ENCODE measurements around the gene CAPN2. TPM values are rescaled to one million over a fixed set of nuclear protein-coding genes. Genes with fewer than 3 reads are reported as not detected.

The CAPN2 gene
- total RNA-seq, 4 donors from 2014 or later, result 143 to 276 (median 202) TPM

DNA sequence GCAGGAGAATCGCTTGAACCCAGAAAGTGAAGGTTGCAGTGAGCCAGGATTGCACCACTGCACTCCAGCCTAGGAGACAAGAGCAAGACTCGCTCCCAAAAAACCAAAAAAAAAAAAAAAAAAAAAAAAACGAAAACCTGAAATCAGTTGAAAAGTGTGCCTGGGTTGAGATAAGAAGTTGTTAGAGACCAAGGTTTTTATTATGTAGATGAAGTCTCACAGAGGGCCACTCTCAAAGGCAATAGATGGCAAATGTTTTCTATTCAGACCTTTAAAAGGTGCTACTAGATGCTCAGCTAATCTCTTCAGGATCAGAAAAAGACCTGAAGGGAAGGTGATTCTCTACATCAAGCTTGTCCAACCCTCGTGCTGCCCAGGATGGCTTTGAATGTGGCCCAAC, 17.6 kb downstream of the CAPN2 start:
- no peak for DNase-seq
- Histone ChIP-seq H3K9me3 (no peaks in the 10 kb centered on the region), H3K27me3 (no peaks in the 10 kb centered on the region), H3K4me1 (peaks cover 3 to 59% (median 21%) of the 10 kb centered on the region in 4 donors), H3K27ac (no peak overlapping the region), H3K4me3 (no peak overlapping the region), H3K36me3 (peaks cover 0 to 13% (median 0%) of the 10 kb centered on the region in 3 donors)
- TF ChIP-seq POLR2A (IDR thresholded peaks at IDR 0.05), result no peak
- TF ChIP-seq, protein P1, sequence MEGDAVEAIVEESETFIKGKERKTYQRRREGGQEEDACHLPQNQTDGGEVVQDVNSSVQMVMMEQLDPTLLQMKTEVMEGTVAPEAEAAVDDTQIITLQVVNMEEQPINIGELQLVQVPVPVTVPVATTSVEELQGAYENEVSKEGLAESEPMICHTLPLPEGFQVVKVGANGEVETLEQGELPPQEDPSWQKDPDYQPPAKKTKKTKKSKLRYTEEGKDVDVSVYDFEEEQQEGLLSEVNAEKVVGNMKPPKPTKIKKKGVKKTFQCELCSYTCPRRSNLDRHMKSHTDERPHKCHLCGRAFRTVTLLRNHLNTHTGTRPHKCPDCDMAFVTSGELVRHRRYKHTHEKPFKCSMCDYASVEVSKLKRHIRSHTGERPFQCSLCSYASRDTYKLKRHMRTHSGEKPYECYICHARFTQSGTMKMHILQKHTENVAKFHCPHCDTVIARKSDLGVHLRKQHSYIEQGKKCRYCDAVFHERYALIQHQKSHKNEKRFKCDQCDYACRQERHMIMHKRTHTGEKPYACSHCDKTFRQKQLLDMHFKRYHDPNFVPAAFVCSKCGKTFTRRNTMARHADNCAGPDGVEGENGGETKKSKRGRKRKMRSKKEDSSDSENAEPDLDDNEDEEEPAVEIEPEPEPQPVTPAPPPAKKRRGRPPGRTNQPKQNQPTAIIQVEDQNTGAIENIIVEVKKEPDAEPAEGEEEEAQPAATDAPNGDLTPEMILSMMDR (IDR thresholded peaks at IDR 0.05), result no peak

DNA sequence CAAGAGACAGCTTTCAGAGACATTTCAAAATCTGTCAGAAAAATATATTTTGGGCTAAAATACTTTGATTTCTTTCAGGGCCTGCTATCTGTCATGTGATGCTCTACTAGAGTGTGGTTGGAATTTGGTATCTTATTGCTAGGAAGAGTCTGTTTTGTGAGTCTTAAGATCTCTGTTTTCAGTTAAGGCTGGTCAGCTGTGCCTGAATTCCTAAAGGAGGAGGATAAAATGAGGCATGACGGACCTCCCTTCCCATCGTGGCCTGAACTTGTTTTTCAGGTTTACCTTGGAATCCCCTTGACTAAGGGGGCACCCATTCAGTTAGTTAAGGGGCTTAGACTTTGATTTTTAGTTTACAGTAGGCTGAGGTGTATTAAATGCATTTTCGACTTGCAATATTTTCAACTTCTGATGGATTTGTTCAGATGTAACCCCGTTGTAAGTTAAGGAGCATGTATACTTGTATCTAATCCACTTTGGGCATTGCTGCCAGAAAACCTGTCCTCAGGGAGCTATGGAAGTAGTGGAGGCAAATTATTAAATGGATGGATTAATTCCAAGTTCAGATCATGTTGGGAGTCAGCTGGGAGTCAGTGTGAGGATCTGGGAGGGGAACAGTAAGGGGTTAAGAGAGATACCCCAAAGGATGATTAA, 18.3 kb downstream of the CAPN2 start:
- Histone ChIP-seq H3K27me3 (no peaks in the 10 kb centered on the region), H3K4me3 (no peak overlapping the region), H3K27ac (peak overlapping the region in 1 of 4 donors; percentile 14), H3K9me3 (no peaks in the 10 kb centered on the region), H3K36me3 (peaks cover 0 to 9% (median 0%) of the 10 kb centered on the region in 3 donors), H3K4me1 (peaks cover 3 to 58% (median 20%) of the 10 kb centered on the region in 4 donors)
- DNase-seq, result no peak
- TF ChIP-seq, protein P1 (IDR thresholded peaks at IDR 0.05), result no peak
- no peak for TF ChIP-seq POLR2A (IDR thresholded peaks at IDR 0.05)

GRCh38 chr1:223731133-223731770, 18.9 kb downstream of the CAPN2 start:
- Histone ChIP-seq H3K9me3 (no peaks in the 10 kb centered on the region), H3K27me3 (no peaks in the 10 kb centered on the region), H3K4me3 (no peak overlapping the region), H3K36me3 (peaks cover 0 to 7% (median 0%) of the 10 kb centered on the region in 3 donors), H3K27ac (peak overlapping the region in 2 of 4 donors; percentile 2 to 14), H3K4me1 (peaks cover 2 to 51% (median 16%) of the 10 kb centered on the region in 4 donors)
- TF ChIP-seq POLR2A (IDR thresholded peaks at IDR 0.05), result no peak
- TF ChIP-seq, protein P1 (IDR thresholded peaks at IDR 0.05), result no peak
- peak in 1 of 3 donors; percentile 59 for DNase-seq

- Histone ChIP-seq H3K27ac (peak overlapping the region in 2 of 4 donors; percentile 45 to 46), H3K27me3 (no peaks in the 10 kb centered on the region), H3K36me3 (peaks cover 0 to 7% (median 0%) of the 10 kb centered on the region in 3 donors), H3K4me3 (no peak overlapping the region), H3K4me1 (peaks cover 0 to 49% (median 6%) of the 10 kb centered on the region in 4 donors), H3K9me3 (no peaks in the 10 kb centered on the region)
- DNase-seq, result no peak
- TF ChIP-seq, protein P1 (IDR thresholded peaks at IDR 0.05), result no peak
- TF ChIP-seq POLR2A (IDR thresholded peaks at IDR 0.05), result no peak
These were observed 20.9 kb downstream of the CAPN2 start for GRCh38 chr1:223732993-223733798.

Data from Peyer's patch (tissue), 4 donors.